Measurements from ENCODE around the gene TMEM41B.
"Not testable (repeated sequence)": the region's sequence is repeated elsewhere in the genome, so short reads cannot be mapped to it uniquely, and the experiment has no call there.

TMEM41B gene, protein sequence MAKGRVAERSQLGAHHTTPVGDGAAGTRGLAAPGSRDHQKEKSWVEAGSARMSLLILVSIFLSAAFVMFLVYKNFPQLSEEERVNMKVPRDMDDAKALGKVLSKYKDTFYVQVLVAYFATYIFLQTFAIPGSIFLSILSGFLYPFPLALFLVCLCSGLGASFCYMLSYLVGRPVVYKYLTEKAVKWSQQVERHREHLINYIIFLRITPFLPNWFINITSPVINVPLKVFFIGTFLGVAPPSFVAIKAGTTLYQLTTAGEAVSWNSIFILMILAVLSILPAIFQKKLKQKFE

DNA sequence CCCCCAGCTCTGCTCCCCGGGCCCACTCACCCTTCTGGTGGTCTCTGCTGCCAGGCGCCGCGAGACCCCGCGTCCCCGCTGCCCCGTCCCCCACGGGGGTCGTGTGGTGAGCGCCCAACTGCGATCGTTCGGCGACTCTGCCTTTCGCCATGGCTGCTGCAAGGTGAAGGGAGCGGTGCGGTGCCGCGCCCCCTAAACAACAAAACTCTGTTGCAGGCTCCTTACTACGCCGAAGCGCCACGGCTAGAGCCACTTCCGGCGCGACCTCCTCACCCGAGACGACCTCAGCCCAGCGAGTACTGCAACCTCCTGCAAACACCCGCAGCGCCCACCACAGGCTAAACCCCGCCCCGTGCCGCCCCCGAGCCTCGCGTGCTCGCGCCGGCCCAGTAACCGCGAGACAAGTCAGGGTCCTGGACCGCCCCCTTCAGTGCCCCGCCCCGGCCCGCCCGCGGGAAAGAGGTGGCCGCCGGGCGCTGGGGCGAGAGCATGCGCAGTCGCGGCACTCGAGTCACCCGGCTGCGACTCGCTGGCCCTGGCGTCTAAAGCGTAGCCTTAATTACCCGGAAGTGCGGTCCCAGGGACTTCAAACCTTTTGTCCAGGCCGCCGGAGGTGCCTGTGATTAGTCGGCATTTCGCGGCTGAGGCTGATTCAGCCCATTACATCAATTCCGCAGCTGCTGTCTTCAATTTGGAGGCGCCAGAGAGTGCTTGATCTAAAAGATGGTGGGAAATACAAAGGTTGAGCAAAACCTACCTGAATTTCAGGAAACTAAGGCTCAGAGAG is at the start of gene TMEM41B:
Gene TMEM41B, minus strand, starts transcription at position 303 of the 787 bp plus-strand sequence. Its CDS starts 152 bp downstream, at position 151.
- H3K27ac ChIP-seq = peak within 1 kb of the TSS; percentile 95

DNA sequence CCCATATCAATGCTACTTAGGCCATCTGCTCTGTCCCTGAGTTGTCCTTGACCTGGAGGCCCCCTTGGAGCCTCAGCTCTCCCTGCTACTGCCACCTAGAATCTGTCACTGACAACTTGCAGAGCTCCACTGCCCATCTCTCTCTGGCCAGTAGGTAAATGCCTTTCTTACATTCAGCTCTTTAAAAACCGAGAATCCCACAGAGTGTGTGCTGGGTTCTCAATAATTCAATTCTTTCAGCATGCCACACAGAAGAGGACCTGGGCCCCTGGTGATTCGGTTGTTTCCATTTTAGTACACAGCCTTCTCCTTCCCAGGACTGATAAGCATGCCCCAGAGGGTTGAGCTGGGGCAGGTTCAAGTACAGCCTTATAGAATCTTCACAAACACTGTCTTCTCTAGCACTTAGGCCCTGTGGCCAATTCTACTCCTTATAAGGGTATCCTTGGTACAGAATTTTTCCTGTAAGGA is 48.0 kb upstream of the TMEM41B start:
- peak overlapping the region; percentile 99 for H3K27ac ChIP-seq
- TF ChIP-seq, protein P1, sequence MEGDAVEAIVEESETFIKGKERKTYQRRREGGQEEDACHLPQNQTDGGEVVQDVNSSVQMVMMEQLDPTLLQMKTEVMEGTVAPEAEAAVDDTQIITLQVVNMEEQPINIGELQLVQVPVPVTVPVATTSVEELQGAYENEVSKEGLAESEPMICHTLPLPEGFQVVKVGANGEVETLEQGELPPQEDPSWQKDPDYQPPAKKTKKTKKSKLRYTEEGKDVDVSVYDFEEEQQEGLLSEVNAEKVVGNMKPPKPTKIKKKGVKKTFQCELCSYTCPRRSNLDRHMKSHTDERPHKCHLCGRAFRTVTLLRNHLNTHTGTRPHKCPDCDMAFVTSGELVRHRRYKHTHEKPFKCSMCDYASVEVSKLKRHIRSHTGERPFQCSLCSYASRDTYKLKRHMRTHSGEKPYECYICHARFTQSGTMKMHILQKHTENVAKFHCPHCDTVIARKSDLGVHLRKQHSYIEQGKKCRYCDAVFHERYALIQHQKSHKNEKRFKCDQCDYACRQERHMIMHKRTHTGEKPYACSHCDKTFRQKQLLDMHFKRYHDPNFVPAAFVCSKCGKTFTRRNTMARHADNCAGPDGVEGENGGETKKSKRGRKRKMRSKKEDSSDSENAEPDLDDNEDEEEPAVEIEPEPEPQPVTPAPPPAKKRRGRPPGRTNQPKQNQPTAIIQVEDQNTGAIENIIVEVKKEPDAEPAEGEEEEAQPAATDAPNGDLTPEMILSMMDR (IDR thresholded peaks at IDR 0.05) = no peak
- no peak for TF ChIP-seq ZFX (IDR thresholded peaks at IDR 0.05; ENCODE audit: borderline replicate concordance)

More for the DNA sequence above, at the start of gene TMEM41B:
- TF ChIP-seq ZFX (IDR thresholded peaks at IDR 0.05; ENCODE audit: borderline replicate concordance) = no peak
- TF ChIP-seq, protein P1 (IDR thresholded peaks at IDR 0.05) = no peak

DNA sequence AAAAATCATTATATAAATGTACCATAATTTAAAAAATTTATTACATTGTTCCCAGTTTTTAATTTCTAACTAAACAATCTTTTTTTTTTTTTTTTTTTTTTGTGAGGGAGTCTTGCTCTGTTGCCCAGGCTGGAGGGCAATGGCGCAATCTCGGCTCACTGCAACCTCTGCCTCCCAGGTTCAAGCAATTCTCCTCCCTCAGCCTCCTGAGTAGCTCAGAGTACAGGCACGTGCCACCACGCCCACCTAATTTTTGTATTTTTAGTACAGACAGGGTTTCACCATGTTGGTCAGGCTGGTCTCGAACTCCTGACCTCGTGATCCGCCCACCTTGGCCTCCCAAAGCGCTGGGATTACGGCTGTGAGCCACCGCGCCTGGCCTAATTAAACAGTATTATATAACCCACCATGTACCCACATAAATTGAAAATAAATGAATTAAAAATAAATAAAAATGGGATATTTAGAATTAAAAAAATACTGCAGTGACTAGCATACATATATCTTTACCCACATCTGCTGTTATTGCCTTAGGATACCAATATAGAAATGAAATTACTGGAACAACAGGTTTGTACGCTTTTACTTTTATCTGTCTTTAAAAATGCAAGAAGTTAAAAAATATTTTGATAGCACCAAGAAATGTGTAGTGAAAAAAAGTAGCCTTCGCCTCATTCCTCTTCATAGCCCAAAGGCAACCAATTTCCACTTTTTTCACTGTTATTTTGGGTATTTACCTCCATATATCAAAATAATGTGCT is 46.6 kb upstream of the TMEM41B start:
- peak overlapping the region; percentile 99 for H3K27ac ChIP-seq

DNA sequence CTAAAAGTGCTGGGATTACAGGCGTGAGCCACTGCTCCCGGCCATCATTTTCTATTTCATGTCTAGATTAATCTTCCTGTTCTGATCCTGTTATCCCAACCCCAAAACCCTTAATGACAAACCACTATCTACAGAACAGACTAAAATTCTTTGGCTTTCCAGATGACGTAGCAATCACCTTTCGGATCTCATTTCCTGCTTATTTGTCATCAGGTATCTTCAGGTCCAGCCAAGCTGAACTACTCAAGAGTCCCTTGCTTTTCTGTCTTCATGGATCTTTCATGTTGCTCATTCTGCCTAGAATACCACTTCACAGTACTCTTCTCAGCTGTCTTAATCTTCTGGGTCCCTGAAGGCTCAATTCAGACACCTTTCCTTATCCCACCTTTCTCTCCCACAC is 42.6 kb upstream of the TMEM41B start:
- no peak overlapping the region for H3K27ac ChIP-seq
- TF ChIP-seq, protein P1 (IDR thresholded peaks at IDR 0.05) = no peak
- no peak for TF ChIP-seq ZFX (IDR thresholded peaks at IDR 0.05; ENCODE audit: borderline replicate concordance)

DNA sequence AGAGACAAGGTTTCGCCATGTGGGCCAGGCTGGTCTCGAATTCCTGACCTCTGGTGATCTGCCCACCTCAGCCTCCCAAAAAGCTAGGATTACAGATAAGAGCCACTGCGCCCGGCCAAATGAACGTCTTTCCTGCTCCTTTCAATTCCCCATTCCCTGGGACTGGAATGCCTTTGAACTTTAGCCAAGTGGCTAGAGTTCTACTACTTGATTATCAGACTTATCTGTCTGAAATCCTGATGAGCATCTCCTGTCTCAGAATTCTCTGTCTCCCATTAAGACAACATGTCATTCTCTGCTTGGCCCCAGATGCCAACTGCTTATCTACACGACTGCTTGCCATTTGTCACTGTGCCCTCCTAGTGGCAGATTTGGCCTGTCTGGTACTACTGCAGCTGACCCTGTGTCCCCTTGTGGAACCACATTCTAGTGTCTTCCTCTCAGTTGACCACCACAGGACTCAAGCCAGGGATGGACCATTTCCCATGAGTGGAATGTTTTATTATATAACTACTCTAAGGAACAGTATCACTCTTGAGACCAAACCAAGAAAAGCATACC is 37.0 kb upstream of the TMEM41B start:
- no peak overlapping the region for H3K27ac ChIP-seq
- TF ChIP-seq ZFX (IDR thresholded peaks at IDR 0.05; ENCODE audit: borderline replicate concordance) = no peak
- TF ChIP-seq, protein P1 (IDR thresholded peaks at IDR 0.05) = no peak

DNA sequence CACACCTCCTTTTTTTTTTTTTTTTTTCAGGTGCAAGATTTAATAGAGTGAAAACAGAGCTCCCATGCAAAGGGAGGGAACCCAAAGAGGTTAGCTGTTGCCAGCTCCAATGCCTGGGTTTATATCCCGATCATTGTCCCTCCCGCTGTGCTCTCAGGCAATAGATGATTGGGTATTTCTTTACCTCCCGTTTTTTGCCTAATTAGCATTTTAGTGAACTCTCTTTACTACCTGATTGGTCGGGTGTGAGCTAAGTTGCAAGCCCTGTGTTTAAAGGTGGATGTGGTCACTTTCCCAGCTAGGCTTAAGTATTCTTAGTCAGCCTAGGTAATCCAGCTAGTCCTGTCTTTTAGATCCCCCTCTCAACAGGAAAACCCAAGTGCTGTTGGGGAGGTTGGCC is 33.4 kb upstream of the TMEM41B start:
- H3K27ac ChIP-seq = not testable (repeated sequence)

DNA sequence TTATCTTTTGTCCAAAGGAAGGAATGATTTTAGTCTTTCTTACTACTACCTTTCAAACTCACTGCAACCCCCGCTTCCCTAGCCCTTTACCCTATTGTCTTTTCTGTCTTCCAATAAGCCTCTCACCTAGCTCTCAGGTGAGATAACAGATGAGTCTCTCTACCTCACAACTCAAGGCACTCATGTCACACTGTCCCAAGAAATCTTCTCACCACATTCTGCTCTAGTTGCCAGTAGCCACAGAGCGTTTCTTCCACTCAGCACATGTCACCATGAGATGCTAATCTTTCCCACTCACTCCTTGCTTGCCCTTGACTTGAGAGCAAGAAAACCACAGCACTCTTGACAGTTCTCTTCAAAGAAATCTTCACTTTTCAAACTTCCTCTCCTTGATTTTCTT is 32.7 kb upstream of the TMEM41B start:
- H3K27ac ChIP-seq = no peak overlapping the region
- TF ChIP-seq, protein P1 (IDR thresholded peaks at IDR 0.05) = no peak
- TF ChIP-seq ZFX (IDR thresholded peaks at IDR 0.05; ENCODE audit: borderline replicate concordance) = no peak
